HG02678 (cell line): Measurements from ENCODE around the gene JADE3.

Source experiments
- ATAC-seq: cut with Tn5 transposase; IDR thresholded peaks from one replicate; pipeline ENCODE4 v1.9.1; 2021; ENCODE audit warnings: mild to moderate bottlenecking, moderate library complexity; ENCODE audit not compliant: unreplicated experiment

JADE3 gene

GRCh38 chrX:46992070-46992469 is 79.8 kb downstream of the JADE3 start:
- no peak for ATAC-seq

DNA sequence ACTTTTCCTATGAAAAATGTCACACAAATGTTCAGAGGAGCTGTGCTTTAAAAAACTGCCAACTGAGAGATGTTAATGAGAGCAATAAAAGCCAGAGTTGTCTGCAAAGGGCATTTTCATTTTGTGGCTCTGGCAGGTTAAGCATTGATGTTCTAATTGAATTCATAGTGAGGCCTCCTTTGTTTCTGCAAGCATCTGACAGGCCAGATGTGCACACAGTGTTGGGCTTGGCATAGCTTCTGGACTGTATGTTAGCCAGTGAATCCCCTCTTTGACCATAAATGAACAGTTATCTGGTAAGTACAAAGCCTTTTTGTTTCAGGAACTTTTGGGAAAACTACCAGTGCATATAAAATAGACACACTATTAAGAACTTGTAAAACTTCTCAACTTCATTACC is 81.9 kb downstream of the JADE3 start:
- ATAC-seq: no peak

DNA sequence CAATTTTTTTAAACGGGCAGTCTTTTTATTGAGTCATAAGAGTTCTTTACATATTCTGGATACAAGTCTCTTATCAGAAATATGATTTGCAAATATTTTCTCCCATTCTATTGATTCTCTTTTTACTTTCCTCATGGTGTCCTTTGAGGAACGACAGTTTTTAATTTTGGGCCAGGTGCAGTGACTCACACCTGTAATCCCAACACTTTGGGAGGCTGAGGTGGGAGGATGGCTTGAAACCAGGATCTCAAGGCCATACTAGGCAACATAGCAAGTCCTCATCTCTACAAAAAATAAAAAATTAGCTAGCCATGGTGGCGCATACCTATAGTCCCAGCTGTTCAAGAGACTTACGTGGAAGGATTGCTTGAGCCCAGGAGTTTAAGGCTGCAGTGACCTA is 99.9 kb downstream of the JADE3 start:
- no peak for ATAC-seq

DNA sequence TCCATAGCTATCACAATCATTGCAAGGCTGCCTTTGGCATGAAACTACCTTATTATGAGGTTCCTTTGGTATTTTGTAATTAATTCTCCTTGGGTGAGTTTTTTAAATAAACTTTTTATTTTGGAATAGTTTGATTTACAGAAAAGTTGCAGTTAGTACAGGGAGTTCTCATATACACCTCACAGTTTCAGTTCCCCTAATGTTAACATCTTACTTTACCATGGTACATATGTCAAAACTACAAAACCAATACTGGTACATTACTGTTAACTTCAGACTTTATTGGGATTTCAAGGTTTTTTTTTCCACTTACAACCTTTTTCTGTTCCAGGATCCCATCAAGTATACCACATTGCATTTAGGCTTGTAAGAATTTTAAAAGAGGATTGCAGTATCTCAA is 114.0 kb downstream of the JADE3 start:
- ATAC-seq: no peak

DNA sequence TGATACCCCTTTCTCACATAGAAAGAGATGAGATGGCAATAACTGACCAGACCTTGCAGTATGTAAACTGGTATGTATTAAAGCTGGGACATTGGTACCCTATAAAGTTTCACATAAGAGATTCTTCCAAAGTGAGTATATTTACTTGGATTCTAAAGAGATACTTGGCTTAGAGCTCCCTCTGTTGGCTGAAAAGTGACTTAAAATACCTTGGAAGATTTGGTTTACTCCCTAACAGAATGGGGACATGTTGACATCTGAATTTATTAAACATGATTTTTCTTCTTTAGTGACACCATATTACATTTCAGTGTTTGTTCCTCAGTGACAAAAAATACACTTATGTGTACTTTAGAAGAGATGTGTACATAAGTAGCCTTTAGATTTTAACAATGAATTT is 118.1 kb downstream of the JADE3 start:
- no peak for ATAC-seq

GRCh38 chrX:47047989-47048388 is 135.8 kb downstream of the JADE3 start:
- no peak for ATAC-seq

DNA sequence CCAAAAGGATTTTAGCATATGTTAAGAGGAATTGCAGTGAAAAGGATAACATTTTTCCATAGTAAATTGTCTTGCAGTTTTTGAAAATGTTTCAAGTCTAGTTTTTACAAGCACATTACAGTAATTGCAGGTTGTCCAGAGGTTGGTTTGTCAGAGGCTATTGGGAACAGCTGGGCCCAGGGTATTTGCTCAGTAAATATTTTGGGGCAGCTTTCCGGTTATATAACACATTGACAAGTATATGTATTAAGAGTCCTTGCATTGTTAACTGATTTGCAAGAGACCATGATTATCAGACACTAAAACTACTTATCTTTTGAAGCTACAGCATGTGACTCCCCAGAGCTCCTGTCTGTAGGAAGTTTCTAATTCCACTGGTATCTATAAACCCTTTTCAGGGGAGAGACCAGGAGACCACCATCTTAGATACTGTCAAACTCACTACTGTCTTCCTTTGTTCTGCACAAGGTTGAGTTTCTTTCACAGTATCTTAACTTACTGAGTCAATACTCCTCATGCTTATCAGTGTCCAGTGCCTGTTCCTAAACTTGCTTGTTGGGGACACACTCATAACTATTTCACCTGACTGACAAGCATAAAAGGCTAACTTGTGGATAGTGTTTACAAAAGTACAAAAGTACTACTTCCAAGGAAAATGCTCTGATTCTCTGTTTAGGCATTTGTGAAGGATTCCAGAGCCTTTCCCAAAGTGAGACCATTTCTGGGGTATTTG is 147.1 kb downstream of the JADE3 start:
- no peak for ATAC-seq

DNA sequence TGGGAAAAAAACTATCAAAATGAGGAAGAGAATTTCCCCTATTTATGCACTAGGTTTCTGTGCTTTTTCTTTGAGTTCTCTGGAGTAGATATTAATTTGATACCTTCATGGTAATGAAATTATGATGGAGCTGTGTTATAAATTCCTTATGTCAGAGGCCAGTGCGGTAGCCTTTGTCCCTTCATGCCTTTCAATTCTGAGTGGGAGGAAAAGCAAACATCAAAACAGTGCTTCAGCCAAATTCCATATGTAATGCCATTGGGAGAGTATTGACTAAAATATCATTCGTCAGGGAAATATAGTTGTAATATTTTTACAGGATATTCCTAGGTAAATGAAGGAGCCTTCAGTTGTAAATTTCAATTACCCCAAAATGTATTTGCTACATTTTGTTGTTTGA is 148.5 kb downstream of the JADE3 start:
- no peak for ATAC-seq

DNA sequence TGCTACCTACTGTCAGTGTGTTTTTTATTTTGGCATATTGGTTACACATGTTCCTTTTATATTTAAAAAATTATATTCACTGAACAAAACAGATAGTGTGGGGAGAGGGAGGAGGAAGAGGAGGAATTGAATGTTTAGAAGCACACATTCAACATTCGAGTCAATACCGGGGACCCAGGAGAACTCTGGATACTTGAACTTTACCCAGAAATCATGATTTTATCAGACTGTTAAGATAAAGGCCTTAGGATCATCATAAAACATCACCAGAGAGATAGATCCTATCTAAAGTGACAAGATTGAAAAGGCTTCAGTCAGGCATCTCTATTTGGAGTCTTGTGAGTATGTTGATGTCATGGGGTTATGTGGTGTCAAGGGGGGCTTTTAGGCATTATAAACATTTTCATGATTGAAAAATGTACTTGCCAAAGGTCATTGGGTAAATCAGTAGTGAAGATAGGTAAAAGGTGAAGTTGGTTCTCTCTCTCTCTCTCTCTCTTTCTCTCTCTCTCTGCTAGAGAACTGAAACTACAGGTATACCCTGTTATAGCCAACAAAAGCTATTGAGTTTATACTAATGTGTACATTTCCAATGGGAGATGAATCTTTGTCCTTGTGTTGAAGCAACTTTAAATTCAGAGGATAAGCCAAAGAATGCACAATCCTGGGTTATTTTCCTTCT is 149.2 kb downstream of the JADE3 start:
- ATAC-seq: no peak

GRCh38 chrX:47063179-47063578 is 151.0 kb downstream of the JADE3 start:
- no peak for ATAC-seq

DNA sequence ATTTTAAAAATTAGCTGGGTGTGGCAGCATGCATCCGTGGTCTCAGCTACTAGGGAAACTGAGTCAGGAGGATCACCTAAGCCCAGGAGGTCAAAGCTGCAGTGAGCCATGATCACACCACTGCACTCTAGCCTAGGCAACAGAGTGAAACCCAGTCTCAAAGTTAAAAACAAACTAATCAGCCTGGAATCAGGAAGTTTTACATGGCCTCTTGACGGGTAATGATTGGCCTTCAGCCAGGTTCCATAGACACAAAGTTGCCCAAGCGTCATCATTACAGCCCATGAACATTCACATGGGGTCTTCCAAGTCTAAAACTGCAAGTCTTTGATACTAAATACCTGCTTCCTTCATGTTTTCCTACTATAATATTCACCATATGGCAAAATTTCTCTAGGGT is 156.0 kb downstream of the JADE3 start:
- ATAC-seq: no peak

DNA sequence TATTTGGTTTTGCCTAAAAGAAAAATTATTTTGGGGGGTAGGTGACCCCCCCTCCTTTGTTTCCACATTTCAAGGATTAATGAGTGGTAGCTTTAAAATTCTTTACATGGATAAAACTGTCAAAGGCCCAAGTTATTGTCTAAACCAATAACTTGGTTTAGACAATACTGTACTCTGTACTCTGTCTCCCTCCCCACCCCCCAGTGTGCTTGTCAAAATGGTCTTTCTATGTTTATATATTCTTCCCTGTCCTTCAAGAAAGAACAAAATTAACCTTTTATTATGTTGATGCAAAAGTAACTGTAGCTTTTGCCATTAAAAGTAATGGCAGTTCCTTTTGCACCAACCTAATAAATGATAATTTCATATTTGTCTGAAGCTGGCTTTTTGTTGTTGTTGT is 156.5 kb downstream of the JADE3 start:
- ATAC-seq: no peak

GRCh38 chrX:47078129-47079043 is 166.2 kb downstream of the JADE3 start, which contains the start of gene RGN:
TSS of gene RGN (plus strand) at chrX:47078443. CDS start at chrX:47081145, 2,702 bp downstream.
- no peak for ATAC-seq

DNA sequence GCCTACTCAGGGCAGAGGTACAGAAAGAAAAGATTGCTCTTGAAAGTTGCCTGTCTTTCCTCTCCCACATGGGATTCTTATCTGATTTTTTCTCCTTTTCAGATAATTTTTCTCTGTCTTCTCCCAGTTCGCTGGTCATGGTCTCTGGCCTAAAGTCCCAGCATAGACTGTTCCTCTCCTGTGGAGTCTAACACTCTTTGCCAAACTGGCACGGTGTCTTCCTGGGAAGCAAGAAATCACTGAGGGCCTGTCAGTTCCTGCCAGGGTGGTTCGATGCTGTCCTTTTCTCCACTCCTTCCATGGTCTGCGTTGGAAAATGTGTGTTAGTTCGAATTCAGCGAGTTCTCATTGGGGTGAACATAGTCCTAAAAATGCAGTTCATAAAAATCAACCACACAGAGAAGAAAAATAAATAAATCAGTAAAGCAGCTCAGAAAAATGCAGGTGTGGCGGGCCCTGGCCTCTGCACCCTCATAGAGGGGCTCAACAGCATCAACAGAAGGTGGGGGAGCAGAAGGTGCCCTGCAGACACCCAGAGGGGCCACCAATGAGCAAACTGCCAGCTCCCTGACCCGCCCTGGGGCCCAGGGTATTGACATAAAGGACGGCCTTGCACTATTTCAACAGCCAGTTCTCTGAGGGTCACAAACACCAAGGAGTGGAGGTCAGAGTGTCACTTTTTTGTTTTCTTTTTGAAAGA is 168.1 kb downstream of the JADE3 start:
- no peak for ATAC-seq

DNA sequence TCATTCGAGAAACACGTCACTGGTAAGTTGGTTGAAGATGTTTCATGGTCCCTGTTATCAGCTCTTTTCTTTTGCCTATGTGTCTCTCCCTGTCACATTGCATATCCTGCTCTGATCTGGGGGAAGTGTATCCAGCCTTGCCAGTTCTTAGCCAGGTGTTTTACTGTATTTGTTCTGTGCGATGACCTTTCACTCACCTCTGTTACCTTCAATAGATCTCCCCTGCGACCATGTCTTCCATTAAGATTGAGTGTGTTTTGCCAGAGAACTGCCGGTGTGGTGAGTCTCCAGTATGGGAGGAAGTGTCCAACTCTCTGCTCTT is 168.7 kb downstream of the JADE3 start:
- ATAC-seq: no peak

GRCh38 chrX:47091149-47091775 is 179.0 kb downstream of the JADE3 start:
- ATAC-seq: peak; percentile 62

- no peak for ATAC-seq
Observed at GRCh38 chrX:47093248-47093647, 181.0 kb downstream of the JADE3 start.

GRCh38 chrX:47093860-47094259 is 181.6 kb downstream of the JADE3 start:
- no peak for ATAC-seq

GRCh38 chrX:47097018-47097417 is 184.8 kb downstream of the JADE3 start:
- no peak for ATAC-seq

GRCh38 chrX:47098338-47099094 is 186.3 kb downstream of the JADE3 start:
- ATAC-seq: no peak
